Esophagus (tissue), 2 donors: ENCODE results near the gene KCNG2. TPM values are rescaled to one million over a fixed set of nuclear protein-coding genes. Genes with fewer than 3 reads are reported as not detected.

Source experiments
- H3K27ac ChIP-seq, 2 donors: one replicate each; pipeline ENCODE4 v1.5.1; 2013; ENCODE audit warnings: low read depth in 2 of 2, mild to moderate bottlenecking in 2 of 2, inconsistent platforms in 1 of 2, low read length in 1 of 2, moderate library complexity in 1 of 2
- H3K27me3 ChIP-seq, 2 donors: one replicate each; pipeline ENCODE4 v1.6.1; 2013; ENCODE audit warnings: low read length in 2 of 2, control low read depth in 1 of 2, mild to moderate bottlenecking in 1 of 2; ENCODE audit not compliant: insufficient read depth in 2 of 2, control insufficient read depth in 1 of 2
- H3K36me3 ChIP-seq, 2 donors: one replicate each; pipeline ENCODE4 v1.6.1; 2013; ENCODE audit warnings: low read length in 1 of 2; ENCODE audit not compliant: control insufficient read depth in 2 of 2, insufficient read depth in 2 of 2
- H3K4me1 ChIP-seq, 2 donors: one replicate each; pipeline ENCODE4 v1.6.1; 2013; ENCODE audit warnings: low read length in 1 of 2; ENCODE audit not compliant: control insufficient read depth in 2 of 2, insufficient read depth in 2 of 2
- H3K4me3 ChIP-seq, 2 donors: one replicate each; pipeline ENCODE4 v1.5.1; 2013; ENCODE audit warnings: low read length in 2 of 2, mild to moderate bottlenecking in 2 of 2, low read depth in 1 of 2, moderate library complexity in 1 of 2
- H3K9me3 ChIP-seq, 2 donors: one replicate each; pipeline ENCODE4 v1.6.1; 2013; ENCODE audit warnings: mild to moderate bottlenecking in 2 of 2, low read depth in 1 of 2, low read length in 1 of 2, moderate library complexity in 1 of 2; ENCODE audit not compliant: control insufficient read depth in 2 of 2, insufficient read depth in 1 of 2
- WGBS, 2 donors: extraction: QIAGEN DNeasy Blood & Tissue Kit; methylation state at CpG; one replicate each; pipeline ENCODE4 v1.1.7; 2013; 5-methylcytosine and 5-hydroxymethylcytosine counted together
- polyA plus RNA-seq, 2 donors: library from polyadenylated mRNA; stranded (reverse); fragments of 200-250 nt; gene quantifications; one replicate each; pipeline ENCODE4 v1.2.3, GENCODE V29; 2013
- donor health status: healthy with polysubstance abuse.
- donor health status: Bipolar disorder and iron deficiency.

KCNG2 gene
- polyA plus RNA-seq, 2 donors = 0.04 TPM; not detected in 1

DNA sequence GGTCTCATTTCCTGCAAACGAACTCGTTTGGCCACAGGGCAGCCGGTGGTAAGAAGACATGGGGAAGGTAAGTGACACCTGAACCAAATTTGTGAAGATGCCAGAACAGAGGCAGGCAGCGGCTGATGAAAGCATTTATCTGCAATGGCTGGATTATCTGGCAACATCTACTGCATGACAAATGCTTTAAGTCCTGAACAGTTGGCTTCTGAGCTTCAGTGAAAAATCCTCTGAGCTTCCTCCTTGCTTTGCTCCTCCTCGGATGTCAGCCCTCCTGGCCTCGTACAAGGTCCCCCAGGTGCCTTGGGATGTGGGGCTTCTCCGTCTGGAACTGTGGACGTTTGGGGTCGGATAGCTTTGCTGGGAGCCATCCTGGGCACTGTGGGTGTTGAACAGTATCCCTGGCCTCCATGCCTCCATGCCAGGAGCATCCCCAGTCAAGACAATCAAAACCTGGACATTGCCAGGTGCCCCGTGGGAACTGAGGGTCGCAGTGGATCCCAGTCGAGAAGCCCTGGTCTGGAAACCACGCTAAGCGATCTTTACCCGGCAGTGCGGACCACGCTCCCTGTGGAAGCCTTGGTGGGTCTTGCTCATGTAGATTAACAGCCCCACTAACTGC is 49.3 kb downstream of the KCNG2 start:
- Histone ChIP-seq H3K36me3 (no peaks in the 10 kb centered on the region), H3K27me3 (no peaks in the 10 kb centered on the region), H3K9me3 (peaks cover 0 to 5% of the 10 kb centered on the region in 2 donors), H3K4me3 (no peak overlapping the region), H3K27ac (no peak overlapping the region), H3K4me1 (no peaks in the 10 kb centered on the region)
- WGBS, 2 donors = 79 to 84% methylated on average over 17 of the region's 17 CpGs

DNA sequence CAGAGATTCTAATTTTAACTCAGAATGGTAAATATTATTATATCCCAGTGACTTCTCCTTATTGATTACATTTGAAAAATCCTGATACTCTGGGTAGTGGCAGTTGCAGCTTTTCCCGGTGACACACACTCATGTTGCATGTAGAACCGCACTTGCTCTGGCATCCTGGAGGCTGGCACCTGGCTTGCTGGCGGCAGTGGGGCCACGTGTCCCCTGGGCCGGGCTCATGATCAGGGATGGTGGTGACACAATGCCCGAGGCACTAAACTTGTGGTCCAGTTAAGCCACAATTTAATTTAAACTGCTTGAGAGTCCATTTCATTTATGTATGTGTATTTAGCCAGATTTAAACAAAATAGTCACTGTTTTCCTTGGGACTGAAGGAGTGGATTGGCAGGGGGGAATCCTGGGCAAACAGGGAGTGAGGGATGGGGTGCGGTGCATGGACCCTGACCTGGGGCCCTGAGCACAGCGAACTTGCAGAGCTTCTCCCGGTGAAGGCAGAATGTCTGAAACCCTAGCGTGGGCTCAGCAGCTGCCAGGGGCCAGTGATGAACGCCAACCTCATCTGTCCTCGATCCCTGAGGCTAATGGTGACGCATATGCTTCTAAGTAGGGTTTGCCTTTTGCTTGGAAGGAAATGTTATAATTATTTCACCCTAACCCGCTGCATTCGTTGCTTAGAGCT is 50.0 kb downstream of the KCNG2 start:
- Histone ChIP-seq H3K36me3 (no peaks in the 10 kb centered on the region), H3K27ac (no peak overlapping the region), H3K4me3 (no peak overlapping the region), H3K9me3 (peaks cover 0 to 5% of the 10 kb centered on the region in 2 donors), H3K27me3 (no peaks in the 10 kb centered on the region), H3K4me1 (no peaks in the 10 kb centered on the region)
- WGBS, 2 donors = 84 to 85% methylated on average over 15 of the region's 15 CpGs

DNA sequence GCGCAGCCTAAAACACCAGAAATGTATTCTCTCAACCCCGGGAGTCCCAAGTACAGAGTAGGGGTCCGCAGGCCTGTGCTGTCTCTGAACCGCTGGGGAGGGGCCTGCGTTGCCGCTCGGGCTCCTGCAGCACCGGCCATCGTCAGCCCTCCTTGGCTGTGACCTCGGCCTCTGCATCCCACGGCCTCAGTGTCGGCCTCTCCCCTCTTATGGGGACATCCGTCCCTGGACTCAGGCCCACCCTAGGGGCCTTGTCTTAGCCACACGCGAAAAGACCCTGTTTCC is 50.5 kb downstream of the KCNG2 start:
- H3K4me1 ChIP-seq = no peaks in the 10 kb centered on the region
- 93 to 94% methylated on average over 15 of the region's 15 CpGs for WGBS, 2 donors
- H3K4me3 ChIP-seq = no peak overlapping the region

DNA sequence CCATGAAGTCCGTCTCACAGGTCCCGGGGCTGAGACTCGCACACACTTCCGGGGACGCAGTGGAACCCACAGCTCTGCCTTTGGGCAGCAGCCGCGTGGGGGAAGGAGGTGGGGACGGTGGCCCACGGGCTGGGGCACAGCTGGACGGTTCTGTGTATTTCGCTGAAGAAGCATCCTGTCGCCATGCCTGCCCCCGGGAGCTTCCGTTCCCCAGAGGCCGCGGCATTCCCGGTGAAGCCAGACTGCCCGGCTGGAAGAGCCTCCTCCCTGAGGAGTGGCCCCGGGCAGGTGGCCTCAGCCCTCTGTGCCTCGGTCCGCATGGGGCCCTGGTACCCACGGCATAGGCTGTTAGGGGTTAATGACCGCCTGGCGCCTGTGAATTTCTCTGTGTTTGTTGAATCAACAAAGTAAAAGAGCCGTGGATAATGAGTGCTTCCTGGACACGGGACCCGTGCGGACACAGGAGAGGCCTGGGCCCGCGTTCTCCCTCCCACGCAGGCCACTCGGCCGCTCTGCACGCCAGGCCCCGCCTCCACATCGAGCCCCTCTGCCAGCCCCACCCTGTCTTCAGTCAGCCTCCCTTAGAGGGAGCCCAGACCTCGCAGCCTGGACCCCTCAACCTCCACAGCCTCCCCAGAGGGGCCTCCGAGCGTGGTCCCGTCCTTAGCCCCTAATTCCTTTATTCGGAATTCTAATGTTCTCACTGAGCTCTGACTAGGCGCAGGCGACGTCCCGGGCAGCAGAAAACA is 51.0 kb downstream of the KCNG2 start:
- no peak overlapping the region for H3K4me3 ChIP-seq
- no peaks in the 10 kb centered on the region for H3K36me3 ChIP-seq
- WGBS, 2 donors = 78 to 82% methylated on average over 45 of the region's 45 CpGs

More for the DNA sequence above, 50.5 kb downstream of the KCNG2 start:
- Histone ChIP-seq H3K27me3 (no peaks in the 10 kb centered on the region), H3K27ac (no peak overlapping the region), H3K9me3 (peaks cover 0 to 5% of the 10 kb centered on the region in 2 donors), H3K36me3 (no peaks in the 10 kb centered on the region)

DNA sequence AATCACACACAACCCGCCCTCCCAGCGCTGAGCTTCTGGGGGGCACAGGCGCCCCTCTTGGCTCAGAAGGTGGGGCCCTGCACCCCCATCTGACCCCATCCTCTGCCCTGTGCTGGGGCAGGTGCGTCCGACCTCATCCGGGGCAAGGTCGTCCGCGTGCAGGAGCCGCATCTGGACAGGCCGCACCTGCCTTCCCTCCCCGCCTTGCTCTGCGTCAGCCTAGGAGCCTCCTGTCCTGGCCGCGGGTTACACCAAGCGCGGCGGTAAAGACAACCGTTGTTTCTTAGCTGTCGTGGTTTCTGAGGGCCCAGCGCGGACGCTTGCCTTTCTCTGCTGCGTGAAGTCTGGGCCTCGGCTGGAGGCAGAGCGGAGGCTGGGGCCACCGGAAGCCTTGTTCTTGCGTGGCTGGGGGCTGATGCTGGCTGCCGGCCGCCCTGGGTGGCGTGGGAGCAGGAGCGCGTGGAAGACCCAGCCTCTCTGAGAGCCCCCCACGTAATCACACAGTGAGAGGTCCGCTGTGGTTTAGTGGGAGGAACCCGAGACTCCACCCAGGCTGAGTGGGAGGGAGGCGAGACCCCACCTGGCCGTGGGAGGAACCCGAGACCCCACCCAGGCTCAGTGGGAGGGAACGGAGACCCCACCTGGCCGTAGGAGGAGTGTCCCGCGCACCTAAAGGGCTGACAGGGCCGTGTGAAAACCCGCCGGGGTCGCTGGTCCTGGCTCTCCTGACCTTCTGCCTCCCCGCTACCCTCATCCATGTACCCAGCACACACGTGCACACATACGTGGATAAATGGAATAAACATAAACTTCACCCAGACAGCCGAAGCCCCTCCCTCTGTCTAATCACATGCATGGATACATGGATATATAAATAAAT is 51.8 kb downstream of the KCNG2 start:
- Histone ChIP-seq H3K27ac (no peak overlapping the region), H3K9me3 (peaks cover 0 to 5% of the 10 kb centered on the region in 2 donors), H3K4me1 (no peaks in the 10 kb centered on the region), H3K4me3 (no peak overlapping the region), H3K36me3 (no peaks in the 10 kb centered on the region), H3K27me3 (no peaks in the 10 kb centered on the region)
- 93 to 96% methylated on average over 46 to 51 of the region's 51 CpGs for WGBS, 2 donors

More for the DNA sequence above, 51.0 kb downstream of the KCNG2 start:
- H3K9me3 ChIP-seq = peaks cover 0 to 5% of the 10 kb centered on the region in 2 donors
- no peaks in the 10 kb centered on the region for H3K4me1 ChIP-seq
- no peaks in the 10 kb centered on the region for H3K27me3 ChIP-seq
- no peak overlapping the region for H3K27ac ChIP-seq

DNA sequence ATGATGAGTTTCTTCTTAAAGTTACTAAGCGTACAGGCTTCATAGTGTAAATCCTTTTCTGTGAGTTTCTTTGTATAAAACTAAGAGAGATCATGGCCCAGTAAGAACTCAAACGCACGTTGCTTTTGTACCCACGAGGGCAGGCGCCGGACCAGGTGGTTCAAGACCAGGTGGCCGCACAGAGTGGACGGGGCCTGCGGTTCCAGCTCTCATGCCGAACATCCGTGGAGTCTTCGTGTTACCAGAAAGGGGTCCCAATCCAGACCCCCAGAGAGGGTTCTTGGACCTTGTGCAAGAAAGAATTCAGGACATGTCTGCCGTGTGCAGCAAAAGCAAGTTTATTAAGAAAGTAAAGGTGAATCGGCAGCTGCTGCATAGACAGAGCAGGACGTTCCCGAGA is 53.0 kb downstream of the KCNG2 start:
- H3K27ac ChIP-seq = no peak overlapping the region
- H3K4me1 ChIP-seq = no peaks in the 10 kb centered on the region
- no peaks in the 10 kb centered on the region for H3K36me3 ChIP-seq
- 87% methylated on average over 16 of the region's 16 CpGs for whole genome bisulfite sequencing, 2 donors
- no peaks in the 10 kb centered on the region for H3K27me3 ChIP-seq
- H3K9me3 ChIP-seq = peaks cover 0 to 5% of the 10 kb centered on the region in 2 donors
- no peak overlapping the region for H3K4me3 ChIP-seq

DNA sequence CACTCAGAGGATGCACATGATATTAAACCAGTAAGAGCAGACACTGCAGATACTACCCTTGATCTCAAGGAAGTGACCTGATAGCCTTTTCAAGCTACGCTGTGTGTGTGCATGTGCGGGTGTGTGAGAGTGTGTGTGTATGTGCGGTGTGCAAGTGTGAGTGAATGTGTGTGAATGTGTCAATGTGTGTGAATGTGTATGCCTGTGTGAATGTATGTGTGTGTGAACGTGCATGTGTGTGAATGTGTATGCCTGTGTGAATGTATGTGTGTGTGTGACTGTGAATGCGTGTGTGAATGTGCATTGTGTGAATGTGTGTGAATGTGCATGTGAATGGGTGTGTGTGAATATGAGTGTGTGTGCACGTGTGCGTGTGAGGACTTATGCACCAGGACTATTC is 53.8 kb downstream of the KCNG2 start:
- Histone ChIP-seq H3K4me1 (peaks cover under 1 to 1% of the 10 kb centered on the region in 2 donors), H3K27me3 (no peaks in the 10 kb centered on the region), H3K27ac (no peak overlapping the region), H3K9me3 (peaks cover 0 to 5% of the 10 kb centered on the region in 2 donors), H3K4me3 (no peak overlapping the region), H3K36me3 (no peaks in the 10 kb centered on the region)
- 88 to 91% methylated on average over 7 of the region's 7 CpGs for WGBS, 2 donors

DNA sequence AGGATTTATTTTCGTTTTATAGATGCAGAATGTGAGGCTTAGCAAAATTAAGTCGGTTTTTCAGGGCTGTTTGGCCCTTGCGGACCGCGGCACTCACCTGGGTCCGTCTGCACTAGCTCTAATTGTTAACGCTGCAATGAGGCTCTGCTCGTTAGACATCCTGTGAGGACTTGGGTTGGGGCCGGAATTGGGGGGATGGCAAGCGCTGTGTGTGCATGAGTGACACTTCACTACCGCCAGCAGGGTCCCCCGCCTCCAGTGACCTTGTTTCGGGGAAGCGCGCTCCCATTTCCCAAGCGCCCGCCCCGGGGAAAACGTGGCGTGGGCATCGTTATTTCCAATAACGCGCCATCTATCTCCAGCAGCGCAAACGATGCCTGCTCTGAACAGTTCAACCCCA is 54.2 kb downstream of the KCNG2 start:
- H3K9me3 ChIP-seq = peaks cover 0 to 5% of the 10 kb centered on the region in 2 donors
- no peaks in the 10 kb centered on the region for H3K36me3 ChIP-seq
- H3K27ac ChIP-seq = no peak overlapping the region
- no peaks in the 10 kb centered on the region for H3K27me3 ChIP-seq
- 88 to 89% methylated on average over 25 of the region's 25 CpGs for WGBS, 2 donors
- no peak overlapping the region for H3K4me3 ChIP-seq
- H3K4me1 ChIP-seq = peaks cover 2 to 5% of the 10 kb centered on the region in 2 donors

DNA sequence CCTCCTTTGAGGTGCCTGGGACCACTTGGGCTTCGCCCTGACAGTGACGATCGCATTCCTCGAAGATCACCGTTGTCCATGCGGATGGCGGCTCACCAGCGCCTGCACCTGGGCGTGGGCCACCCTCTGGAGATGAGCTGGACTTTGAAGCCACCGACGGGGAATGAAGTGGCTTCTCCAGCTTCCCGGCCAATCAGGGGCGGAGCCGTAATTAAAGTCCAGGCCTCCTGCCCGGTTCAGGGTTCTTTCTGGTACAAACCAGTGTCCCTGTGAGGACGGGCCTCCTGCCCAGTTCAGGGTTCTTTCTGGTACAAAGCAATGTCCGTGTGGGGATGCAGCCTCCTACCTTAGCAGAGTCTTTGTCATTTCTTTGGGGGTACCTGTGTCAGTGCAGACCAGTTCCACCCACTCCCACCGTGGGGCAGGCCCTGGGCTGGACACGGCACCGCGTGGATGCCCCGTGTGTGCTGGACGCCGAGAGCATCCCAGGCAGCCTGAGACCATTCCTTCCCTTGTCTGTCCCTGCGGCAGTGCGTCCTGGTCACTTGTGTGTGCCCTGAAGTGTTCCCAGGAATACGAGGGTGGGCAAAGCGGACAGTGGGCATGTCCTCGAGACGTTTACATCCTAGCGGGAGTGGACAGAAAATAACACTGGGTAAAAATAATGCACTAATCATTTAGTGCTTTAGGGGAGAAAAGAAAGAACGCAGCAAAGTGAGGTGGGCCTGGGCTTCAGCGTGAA is 55.0 kb downstream of the KCNG2 start:
- H3K4me3 ChIP-seq = no peak overlapping the region
- peaks cover 0 to 5% of the 10 kb centered on the region in 2 donors for H3K9me3 ChIP-seq
- 89% methylated on average over 33 of the region's 33 CpGs for WGBS, 2 donors
- H3K27ac ChIP-seq = no peak overlapping the region
- H3K4me1 ChIP-seq = peaks cover 2 to 5% of the 10 kb centered on the region in 2 donors
- H3K36me3 ChIP-seq = no peaks in the 10 kb centered on the region
- H3K27me3 ChIP-seq = no peaks in the 10 kb centered on the region
